C4-2B (cell line): Measurements from ENCODE around the gene TPM4.

Experiments used
- CTCF ChIP-seq: fragments of 450-650 bp; conservative IDR thresholded peaks from 2 replicates; pipeline ENCODE4 v1.5.1; 2017; ENCODE audit warnings: mild to moderate bottlenecking
- ZFX ChIP-seq: fragments of 450-650 bp; IDR thresholded peaks from 2 replicates; pipeline ENCODE4 v1.6.1; 2017

GRCh38 chr19:16117594-16118033, 41.3 kb downstream of the TPM4 start:
- TF ChIP-seq CTCF (no peak), ZFX (no peak)
